GM21737 (cell line): ENCODE data around the gene TENM4.

Experiments used
- ATAC-seq: cut with Tn5 transposase; IDR thresholded peaks from one replicate; pipeline ENCODE4 v1.9.1; 2021; ENCODE audit warnings: mild to moderate bottlenecking, moderate library complexity; ENCODE audit not compliant: unreplicated experiment

Gene TENM4

GRCh38 chr11:79092791-79093353, 348.0 kb downstream of the TENM4 start:
- ATAC-seq = no peak

DNA sequence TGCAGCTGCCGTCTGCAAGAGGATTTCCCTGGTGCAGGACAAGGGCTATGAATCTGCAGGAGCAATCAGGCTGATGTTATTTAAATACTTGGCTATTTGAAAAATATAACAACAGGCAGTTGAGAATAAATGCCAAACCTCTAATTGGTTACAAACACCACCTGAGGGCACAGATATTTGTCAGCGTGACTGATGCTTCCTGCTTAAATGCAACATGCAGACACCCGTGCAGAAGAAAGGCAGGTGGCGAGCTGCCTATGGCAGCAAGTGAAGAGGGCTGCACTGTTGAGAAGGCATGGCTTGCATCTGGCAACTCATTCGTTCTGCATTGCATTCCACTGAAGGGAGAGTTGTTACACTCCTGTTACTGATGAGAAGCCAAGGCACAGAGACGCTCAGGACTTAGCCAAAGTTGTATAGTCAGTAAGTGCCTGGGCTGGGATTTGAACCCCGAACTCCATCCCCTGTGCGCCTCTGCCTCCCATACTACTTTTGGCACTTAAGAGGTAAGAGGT, 350.6 kb downstream of the TENM4 start:
- no peak for ATAC-seq

DNA sequence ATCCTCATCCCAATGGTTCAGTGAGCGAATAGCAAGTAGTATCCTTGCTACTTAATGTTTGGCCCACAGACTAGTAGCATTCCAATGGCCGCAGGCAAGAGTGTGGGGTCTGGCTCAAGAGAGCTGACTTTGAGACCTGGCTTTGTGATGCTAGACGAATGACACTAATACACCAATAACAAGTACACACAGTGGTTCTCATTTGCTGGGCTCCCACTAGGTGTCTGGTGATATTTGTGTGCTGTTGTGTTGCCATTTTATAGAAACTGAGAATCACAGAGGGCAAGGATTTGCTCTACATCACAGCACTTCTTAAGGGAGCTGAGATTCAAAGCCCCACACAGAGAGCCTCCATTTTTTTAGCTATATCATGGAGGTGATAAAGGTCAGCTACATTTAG, 351.2 kb downstream of the TENM4 start:
- no peak for ATAC-seq

DNA sequence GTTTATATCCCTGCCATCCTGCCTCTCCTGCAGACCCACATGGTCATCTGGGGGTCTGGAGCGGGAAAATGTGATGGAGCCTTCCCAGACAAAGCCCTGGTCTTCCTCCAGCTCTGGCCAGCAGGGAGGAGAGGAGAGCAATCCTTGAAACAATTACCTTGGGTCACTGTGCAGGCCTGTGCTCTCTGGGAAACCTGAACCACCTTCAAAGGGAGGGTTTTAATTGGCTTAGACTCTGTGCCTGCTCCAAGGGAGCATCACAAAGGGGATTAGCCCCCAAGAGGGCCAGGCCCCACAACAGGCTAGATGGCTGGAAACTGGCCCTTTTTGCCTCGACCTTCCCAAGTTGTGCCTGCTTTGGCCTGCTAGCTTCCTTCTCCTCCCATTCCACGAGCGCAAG, 351.9 kb downstream of the TENM4 start:
- no peak for ATAC-seq

DNA sequence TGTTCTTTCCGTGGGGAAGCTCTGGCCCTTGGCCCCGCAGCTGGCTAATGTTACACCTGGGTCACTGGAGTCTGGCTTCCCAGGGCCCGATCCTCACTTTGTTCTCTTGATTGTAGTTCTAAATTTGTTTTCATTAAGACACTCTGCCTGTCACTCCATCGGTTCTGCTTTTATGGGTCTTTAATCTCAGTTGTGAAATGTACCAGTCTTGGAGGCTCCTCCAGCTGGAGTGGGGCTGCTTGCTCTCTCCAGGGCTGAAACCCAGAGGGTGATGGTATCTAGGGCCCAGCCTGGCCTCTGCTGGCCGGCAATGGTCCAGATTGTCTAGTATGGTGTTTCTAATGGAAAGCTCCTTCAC, 352.9 kb downstream of the TENM4 start:
- ATAC-seq = no peak

- ATAC-seq = no peak
Observed at GRCh38 chr11:79087238-79087960, 353.4 kb downstream of the TENM4 start.

DNA sequence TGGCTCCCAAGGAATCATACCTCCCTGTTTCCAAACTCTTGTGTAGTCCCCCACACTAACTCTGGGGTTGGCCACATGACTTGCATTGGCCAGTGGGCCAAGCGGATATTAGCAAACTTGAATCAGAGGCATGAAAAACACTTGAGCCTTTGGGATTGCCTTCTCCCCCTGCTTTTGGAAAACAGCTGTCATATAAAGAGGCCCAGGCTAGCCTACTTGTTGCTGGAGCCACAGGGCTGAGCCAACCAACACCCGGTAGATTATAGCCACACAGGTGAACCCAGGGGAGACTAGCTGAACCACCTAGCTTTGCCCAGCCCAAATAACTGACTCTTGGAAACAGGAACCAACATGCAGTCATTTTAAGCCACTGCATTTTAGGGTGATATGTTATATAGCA, 354.8 kb downstream of the TENM4 start:
- ATAC-seq = no peak

DNA sequence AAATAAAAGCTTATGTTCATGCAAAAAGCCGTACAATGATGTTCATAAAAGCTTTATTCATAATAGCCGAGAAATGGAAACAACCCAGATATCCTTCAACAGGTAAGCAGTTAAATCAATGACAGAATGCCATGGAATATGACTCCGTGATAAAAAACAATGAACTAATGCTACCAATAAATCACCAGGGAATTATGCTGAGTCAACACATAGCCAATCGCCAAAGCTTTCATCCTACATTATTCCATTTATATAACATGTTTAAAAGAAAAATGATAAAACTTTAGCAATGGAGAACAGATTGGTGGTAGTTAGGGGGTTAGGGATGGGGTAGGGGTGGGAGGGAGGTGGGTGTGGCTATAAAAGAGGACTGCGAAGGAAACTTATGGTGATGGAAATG, 356.4 kb downstream of the TENM4 start:
- no peak for ATAC-seq

DNA sequence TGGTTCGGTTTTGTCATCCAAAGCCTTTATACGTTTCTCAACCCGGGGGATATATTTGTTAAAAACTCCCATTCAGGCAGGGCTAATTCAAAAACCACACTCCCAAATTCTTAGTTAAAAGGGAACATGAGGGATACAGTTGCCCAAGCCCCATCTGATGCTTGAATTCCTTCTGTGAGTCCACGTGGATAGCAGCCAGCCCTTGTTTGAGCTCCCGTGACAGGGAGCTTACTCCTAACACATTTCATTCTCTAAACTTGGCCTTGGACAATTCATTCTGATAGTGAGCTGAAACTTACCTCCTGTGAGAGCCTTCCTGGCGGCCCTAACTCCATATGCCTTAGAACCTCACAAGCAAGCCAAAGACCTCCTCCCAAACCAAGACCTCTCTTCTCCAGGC, 357.5 kb downstream of the TENM4 start:
- no peak for ATAC-seq

DNA sequence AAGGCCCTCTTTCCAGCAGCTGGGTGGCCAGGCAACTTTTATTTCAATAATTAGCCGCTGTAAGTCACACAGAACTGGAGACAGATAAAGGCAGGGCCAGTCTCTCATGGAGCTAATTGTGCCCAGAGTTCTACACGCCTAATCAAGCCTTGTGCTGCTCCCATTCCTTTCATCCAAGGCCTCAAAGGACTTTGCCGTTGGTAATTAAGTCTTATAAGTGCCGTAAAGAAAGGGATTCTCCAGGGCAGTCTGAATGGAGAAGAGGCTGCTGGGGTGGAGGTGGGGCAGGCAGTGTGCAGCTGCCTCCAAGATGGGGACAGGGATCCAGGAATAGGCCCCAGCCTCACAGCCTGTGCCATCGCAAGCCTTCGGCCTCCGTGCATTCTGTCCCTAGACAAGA, 357.9 kb downstream of the TENM4 start:
- no peak for ATAC-seq

DNA sequence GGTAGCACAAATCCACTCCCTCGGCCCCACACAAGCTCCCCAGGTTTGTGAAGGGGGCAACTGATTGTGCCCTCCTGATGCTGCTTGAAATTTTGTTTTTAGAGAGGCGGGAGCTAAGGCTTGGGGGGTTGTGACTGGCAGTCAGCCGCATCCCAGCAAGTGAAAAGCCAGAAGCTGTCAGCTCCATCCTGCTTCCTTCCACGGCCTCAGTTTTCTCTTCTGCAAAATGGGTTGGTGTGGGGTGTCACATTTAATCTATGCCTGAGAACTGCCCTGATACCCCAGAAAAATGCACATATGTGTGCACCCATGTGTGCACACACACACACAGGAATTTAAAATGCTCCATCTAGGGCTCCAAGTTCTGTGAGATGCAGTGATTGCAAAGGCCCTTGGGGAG, 358.6 kb downstream of the TENM4 start:
- ATAC-seq = no peak

DNA sequence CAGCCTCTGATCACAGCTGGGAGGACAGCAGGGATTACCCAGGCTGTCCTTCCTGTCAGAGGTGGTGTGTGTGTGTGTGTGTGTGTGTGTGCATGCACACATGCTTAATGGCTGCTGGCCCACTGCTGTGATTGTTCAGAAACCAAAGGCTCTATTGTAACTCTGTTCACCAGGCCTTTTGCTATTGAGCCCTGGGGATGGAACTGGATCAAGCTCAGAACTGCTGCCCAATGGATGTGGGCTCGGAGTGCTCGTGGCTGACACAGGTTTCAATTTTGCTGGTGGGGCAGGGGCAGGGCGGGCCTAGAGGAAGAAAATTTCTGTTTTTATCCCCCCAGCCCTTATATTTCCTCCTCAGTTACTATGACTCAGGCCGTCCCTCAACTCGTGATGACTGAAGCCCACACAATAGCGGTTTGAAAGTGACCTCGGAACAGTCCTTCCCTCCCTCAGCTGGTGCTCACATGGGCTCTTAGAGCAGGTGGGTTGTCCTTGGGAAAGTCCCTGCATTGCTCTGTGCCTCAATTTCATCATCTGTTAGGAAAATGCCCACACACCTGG, 359.3 kb downstream of the TENM4 start:
- no peak for ATAC-seq

DNA sequence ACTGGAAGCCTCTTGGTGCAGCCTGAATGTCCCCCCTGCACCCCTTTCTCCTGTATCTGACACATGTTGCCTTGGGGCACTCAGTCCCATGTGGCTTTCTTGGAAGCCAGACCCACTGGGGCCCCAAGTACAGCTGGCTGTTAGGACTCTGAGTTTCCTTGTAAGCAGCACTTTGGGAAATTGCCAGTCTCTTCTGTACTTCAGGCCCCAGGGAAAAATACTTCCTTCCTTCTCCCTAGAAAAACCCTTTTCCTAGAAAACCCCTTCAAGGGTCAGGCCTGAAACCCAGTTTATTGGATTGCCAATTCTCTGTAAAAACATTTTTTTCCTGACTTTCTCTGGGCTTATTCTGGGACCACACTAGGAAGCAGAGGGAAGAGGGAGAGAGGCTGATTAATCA, 360.3 kb downstream of the TENM4 start:
- ATAC-seq = no peak

DNA sequence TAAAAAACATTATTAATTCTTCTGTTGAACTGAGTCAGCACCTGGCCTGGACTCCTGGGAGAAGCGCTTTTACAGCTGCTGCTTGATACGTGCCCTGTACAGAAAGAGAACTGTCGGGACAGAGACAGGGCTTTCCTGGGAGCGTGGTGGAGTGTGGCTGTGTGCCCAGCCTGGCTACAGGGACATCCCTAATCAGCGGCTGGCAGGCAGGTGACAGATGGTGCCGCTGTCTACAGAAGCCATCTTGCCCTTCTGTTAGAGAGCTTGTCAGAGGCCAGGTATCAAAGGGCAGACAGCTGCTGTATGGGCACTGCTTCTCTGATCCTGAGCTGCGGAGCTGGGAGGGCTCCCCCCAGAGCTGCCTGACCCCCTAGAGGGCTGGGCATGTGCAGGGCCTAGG, 361.8 kb downstream of the TENM4 start:
- no peak for ATAC-seq

DNA sequence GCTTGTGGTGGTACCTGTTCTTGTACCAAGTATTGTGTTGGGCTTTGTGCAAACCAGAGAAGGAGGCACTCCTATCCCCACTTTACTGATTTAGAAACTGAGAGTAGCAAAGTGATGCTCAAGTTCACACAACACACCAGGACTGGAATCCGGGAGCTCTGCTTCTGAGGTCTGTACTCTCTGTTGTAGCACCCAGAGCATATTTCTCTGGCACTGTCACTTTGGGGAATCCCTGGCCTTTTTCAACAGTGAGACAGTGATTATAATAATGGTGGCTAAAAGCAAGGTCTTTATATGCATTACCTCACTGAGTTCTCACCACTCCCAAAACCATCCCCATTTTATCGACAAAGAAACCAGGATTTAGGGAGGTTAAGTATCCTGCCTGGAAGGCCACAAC, 362.4 kb downstream of the TENM4 start:
- ATAC-seq = no peak

- no peak for ATAC-seq
Observed at GRCh38 chr11:79077702-79078330, 363.0 kb downstream of the TENM4 start.

DNA sequence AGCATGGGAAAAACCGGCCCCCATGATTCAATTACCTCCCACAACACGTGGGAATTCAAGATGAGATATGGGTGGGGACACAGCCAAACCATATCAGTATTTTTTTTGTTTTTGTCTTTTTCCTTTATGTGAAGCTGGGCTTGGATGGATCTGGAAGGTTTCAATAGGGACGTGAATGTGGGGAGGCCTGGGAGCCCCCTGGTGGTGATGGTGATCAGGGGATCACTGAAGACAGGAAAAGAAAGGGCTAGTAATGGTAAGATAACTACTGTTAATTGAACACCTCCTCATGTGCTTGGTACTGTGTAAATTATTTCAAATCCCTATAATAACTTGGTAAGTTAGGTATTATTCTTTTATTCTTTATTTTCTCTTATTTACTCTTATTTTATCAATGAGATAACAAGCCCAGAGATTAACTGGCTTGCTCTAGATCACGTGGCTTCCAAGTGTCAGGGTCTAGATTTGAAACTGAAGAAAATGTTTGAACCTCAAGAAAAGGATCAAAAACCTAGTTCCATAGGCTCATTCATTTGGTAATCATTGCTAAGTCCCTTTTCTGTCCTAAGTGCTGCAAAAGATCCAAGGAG, 364.2 kb downstream of the TENM4 start:
- no peak for ATAC-seq

- no peak for ATAC-seq
Observed at GRCh38 chr11:79074547-79074946, 366.3 kb downstream of the TENM4 start.

DNA sequence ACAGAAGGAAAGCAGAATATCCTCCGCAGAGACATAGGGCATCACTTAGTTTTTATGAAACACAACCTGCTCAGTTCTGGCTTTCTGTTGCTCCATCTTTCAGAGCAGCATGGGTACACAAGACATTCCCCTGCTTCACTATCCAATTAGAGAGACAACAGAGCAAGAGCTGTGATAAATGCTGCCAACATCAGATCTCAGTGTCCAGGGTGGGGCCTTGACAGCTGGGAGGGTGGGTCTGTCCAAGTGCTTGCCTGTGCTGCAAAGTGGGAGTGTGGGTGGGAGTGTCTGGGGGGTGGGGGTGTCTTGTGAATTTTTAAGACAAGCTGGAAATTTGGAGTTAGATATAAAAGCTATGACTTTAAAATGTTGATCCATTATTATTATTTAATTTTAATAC, 369.6 kb downstream of the TENM4 start:
- no peak for ATAC-seq

- no peak for ATAC-seq
Observed at GRCh38 chr11:79070518-79070917, 370.3 kb downstream of the TENM4 start.

DNA sequence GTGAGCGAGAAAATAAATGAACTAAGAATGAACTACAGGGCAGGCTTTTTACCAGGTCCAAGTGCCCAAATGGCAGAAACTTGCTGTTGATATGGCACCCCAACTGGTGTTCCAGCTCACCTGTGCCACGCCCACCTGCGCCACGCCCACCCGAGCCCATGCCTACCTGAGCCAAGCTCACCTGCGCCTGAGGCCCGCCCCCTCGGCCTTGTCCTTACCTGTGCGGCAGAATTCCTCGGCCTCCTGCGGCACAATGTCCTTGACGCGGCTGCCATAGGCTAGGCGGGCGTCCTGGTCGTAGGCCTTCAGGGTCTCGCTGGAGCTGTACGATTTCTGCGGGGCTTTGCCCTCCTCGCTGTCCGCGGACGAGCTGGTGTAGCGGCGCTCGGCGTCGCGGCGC, 371.3 kb downstream of the TENM4 start:
- ATAC-seq = no peak

GRCh38 chr11:79068356-79068755, 372.5 kb downstream of the TENM4 start:
- no peak for ATAC-seq
